H9 (cell line): ENCODE data around the gene FGF21. TPM values are rescaled to one million over a fixed set of nuclear protein-coding genes. Genes with fewer than 3 reads are reported as not detected.

Experiments used
- DNase-seq: peaks from one replicate; pipeline ENCODE4 v3.0.0-alpha.2; 2017
- H2AFZ ChIP-seq: one replicate; pipeline ENCODE4 v1.6.1; 2013; ENCODE audit warnings: mild to moderate bottlenecking, low read length, control low read depth, moderate library complexity
- H2AK5ac ChIP-seq: 2 replicates; pipeline ENCODE4 v1.6.1; 2013; ENCODE audit warnings: low read length, control low read depth, mixed read lengths; ENCODE audit not compliant: insufficient read length
- H2BK120ac ChIP-seq: one replicate; pipeline ENCODE4 v1.6.1; 2013; ENCODE audit warnings: low read depth, mild to moderate bottlenecking, low read length, control low read depth, inconsistent platforms; ENCODE audit not compliant: poor library complexity, severe bottlenecking
- H2BK12ac ChIP-seq: 2 replicates; pipeline ENCODE4 v1.6.1; 2013; ENCODE audit warnings: low read length, control low read depth, mixed read lengths, low read depth; ENCODE audit not compliant: insufficient read length
- H2BK15ac ChIP-seq: 2 replicates; pipeline ENCODE4 v1.6.1; 2013; ENCODE audit warnings: low read depth, low read length, control low read depth
- H2BK20ac ChIP-seq: one replicate; pipeline ENCODE4 v1.6.1; 2013; ENCODE audit warnings: low read depth, mild to moderate bottlenecking, low read length, control low read depth, inconsistent platforms; ENCODE audit not compliant: poor library complexity, severe bottlenecking
- H2BK5ac ChIP-seq: 2 replicates; pipeline ENCODE4 v1.6.1; 2013; ENCODE audit warnings: low read length, control low read depth, mixed read lengths; ENCODE audit not compliant: insufficient read length
- H3K14ac ChIP-seq: 2 replicates; pipeline ENCODE4 v1.6.1; 2013; ENCODE audit warnings: low read length, control low read depth; ENCODE audit not compliant: insufficient read depth
- H3K18ac ChIP-seq: 2 replicates; pipeline ENCODE4 v1.6.1; 2013; ENCODE audit warnings: low read depth, mild to moderate bottlenecking, mixed read lengths, low read length, control low read depth; ENCODE audit not compliant: insufficient read length
- H3K23ac ChIP-seq: 2 replicates; pipeline ENCODE4 v1.6.1; 2013; ENCODE audit warnings: low read length, control low read depth, mixed read lengths, low read depth; ENCODE audit not compliant: insufficient read length
- H3K23me2 ChIP-seq: 2 replicates; pipeline ENCODE4 v1.6.1; 2013; ENCODE audit warnings: low read depth, mild to moderate bottlenecking, mixed read lengths, low read length, control low read depth; ENCODE audit not compliant: insufficient read length, poor library complexity, severe bottlenecking
- H3K27ac ChIP-seq: 2 replicates; pipeline ENCODE4 v1.5.1; 2013; ENCODE audit warnings: low read length, control low read depth, mixed read lengths, low read depth; ENCODE audit not compliant: insufficient read length
- H3K27me3 ChIP-seq: 2 replicates; pipeline ENCODE4 v1.6.1; 2013; ENCODE audit warnings: low read length, control low read depth, inconsistent platforms; ENCODE audit not compliant: insufficient read depth
- H3K4ac ChIP-seq: 2 replicates; pipeline ENCODE4 v1.6.1; 2013; ENCODE audit warnings: low read depth, mild to moderate bottlenecking, control low read depth, inconsistent platforms, low read length, moderate library complexity
- H3K4me1 ChIP-seq: 2 replicates; pipeline ENCODE4 v1.6.1; 2013; ENCODE audit warnings: low read length, control low read depth, inconsistent platforms; ENCODE audit not compliant: insufficient read depth
- H3K4me2 ChIP-seq: 2 replicates; pipeline ENCODE4 v1.6.1; 2013; ENCODE audit warnings: low read length, control low read depth, mixed read lengths; ENCODE audit not compliant: insufficient read length, insufficient read depth
- H3K56ac ChIP-seq: 2 replicates; pipeline ENCODE4 v1.6.1; 2013; ENCODE audit warnings: low read depth, mild to moderate bottlenecking, mixed read lengths, low read length, control low read depth; ENCODE audit not compliant: insufficient read length
- H3K79me1 ChIP-seq: 2 replicates; pipeline ENCODE4 v1.6.1; 2013; ENCODE audit warnings: low read depth, mild to moderate bottlenecking, moderate library complexity, low read length, control low read depth, inconsistent platforms; ENCODE audit not compliant: insufficient read depth, poor library complexity, severe bottlenecking
- H3K79me2 ChIP-seq: 2 replicates; pipeline ENCODE4 v1.6.1; 2013; ENCODE audit warnings: low read length, control low read depth, inconsistent platforms; ENCODE audit not compliant: insufficient read depth
- H3K9ac ChIP-seq: 2 replicates; pipeline ENCODE4 v1.6.1; 2013; ENCODE audit warnings: low read length, control low read depth, mixed read lengths; ENCODE audit not compliant: insufficient read length; ENCODE audit errors: extremely low read depth
- H3K9me3 ChIP-seq: one replicate; pipeline ENCODE4 v1.6.1; 2013; ENCODE audit warnings: low read depth, low read length, inconsistent platforms; ENCODE audit not compliant: control insufficient read depth
- H3T11ph ChIP-seq: one replicate; pipeline ENCODE4 v1.6.1; 2013; ENCODE audit warnings: mild to moderate bottlenecking, low read length, control low read depth, inconsistent platforms
- H4K20me1 ChIP-seq: one replicate; pipeline ENCODE4 v1.6.1; 2013; ENCODE audit not compliant: control insufficient read depth, insufficient read length, insufficient read depth
- H4K5ac ChIP-seq: 2 replicates; pipeline ENCODE4 v1.6.1; 2013; ENCODE audit warnings: low read depth, mild to moderate bottlenecking, mixed read lengths, low read length, control low read depth; ENCODE audit not compliant: insufficient read length
- H4K8ac ChIP-seq: replicated peaks from 2 replicates; pipeline ENCODE4 v1.6.1; 2013; ENCODE audit warnings: low read length, control low read depth, mixed read lengths, low read depth; ENCODE audit not compliant: insufficient read length
- H4K91ac ChIP-seq: 2 replicates; pipeline ENCODE4 v1.6.1; 2013; ENCODE audit warnings: low read depth, mild to moderate bottlenecking, moderate library complexity, mixed read lengths, low read length, control low read depth; ENCODE audit not compliant: insufficient read length
- H3K27ac Mint-ChIP-seq, 3 experiments: 2 replicates in 2 of 3; 3 replicates in 1 of 3; pipeline ENCODE4 v1.8.0; 2020 to 2021; ENCODE audit warnings: mixed read lengths in 3 of 3, mild to moderate bottlenecking in 1 of 3, moderate library complexity in 1 of 3
- H3K27me3 Mint-ChIP-seq: 2 replicates; pipeline ENCODE4 v1.8.0; 2021; ENCODE audit warnings: low read depth, mild to moderate bottlenecking, moderate library complexity, mixed read lengths
- H3K36me3 Mint-ChIP-seq, 3 experiments: 2 replicates in 2 of 3; 3 replicates in 1 of 3; pipeline ENCODE4 v1.8.0; 2020 to 2021; ENCODE audit warnings: low read depth in 3 of 3, mixed read lengths in 3 of 3; ENCODE audit not compliant: insufficient read depth in 1 of 3
- H3K4me1 Mint-ChIP-seq, 2 experiments: 2 replicates each; pipeline ENCODE4 v1.8.0; 2020; ENCODE audit warnings: mixed read lengths in 2 of 2
- H3K4me3 Mint-ChIP-seq, 2 experiments: 2 replicates in 1 of 2; 3 replicates in 1 of 2; pipeline ENCODE4 v1.8.0; 2020 to 2021; ENCODE audit warnings: mild to moderate bottlenecking in 2 of 2, mixed read lengths in 2 of 2, moderate library complexity in 1 of 2
- H3K9me3 Mint-ChIP-seq, 2 experiments: 2 replicates in 1 of 2; 3 replicates in 1 of 2; pipeline ENCODE4 v1.8.0; 2020; ENCODE audit warnings: mild to moderate bottlenecking in 2 of 2, mixed read lengths in 2 of 2, moderate library complexity in 1 of 2
- WGBS: extraction: QIAGEN DNeasy Blood & Tissue Kit; methylation state at CpG from one replicate; pipeline ENCODE4 v1.1.7; 2013; ENCODE audit warnings: missing lambda C conversion rate, low lambda C conversion rate, mixed read lengths; ENCODE audit not compliant: insufficient read length; ENCODE audit errors: extremely low coverage; 5-methylcytosine and 5-hydroxymethylcytosine counted together
- total RNA-seq: library from RNA; stranded (reverse); gene quantifications from 2 replicates; pipeline ENCODE4 v1.2.1, GENCODE V29; 2021
- TF ChIP-seq, protein P1 (sequence below): fragments of 200-600 bp; sonication (generic); conservative IDR thresholded peaks from 3 replicates; pipeline ENCODE4 v1.8.0; 2021; ENCODE audit warnings: antibody characterized with exemption, mild to moderate bottlenecking

Gene FGF21
- total RNA-seq, 1 experiment from 2014 or later, result 0.90 TPM

DNA sequence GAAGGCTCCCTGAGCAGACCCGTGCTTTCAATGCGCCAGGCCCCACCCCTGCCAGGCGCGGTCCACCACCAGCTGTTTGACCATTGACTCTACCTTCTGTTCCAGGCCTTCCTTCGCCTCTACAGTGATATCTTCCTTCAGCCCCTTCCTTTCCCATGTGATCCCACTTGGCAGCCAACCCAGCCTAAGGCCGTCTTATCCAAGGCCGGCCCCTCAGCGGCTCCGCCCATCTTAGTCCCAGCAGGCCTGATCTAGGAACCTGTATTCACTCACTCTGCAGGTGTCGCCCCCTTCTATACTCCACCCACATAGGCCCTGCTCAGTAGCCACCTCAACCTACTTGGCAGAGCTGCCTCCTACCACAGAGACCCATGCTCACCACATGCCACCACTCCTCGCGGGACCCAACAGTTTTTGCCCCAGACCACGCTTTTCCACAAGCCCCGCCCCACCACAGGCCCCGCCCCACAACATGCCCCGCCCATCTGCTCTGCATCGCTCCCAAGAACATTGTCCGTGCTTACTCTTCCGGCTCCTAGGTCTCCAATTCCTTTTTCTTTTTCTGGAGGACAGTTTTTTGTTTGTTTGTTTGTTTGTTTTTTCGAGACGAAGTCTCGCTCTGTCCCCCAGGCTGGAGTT, 17.8 kb upstream of the FGF21 start:
- Histone ChIP-seq H3K27ac (no peak overlapping the region), H2BK12ac (no peak overlapping the region), H3K79me2 (no peaks in the 10 kb centered on the region), H2AK5ac (no peak overlapping the region), H2BK20ac (no peak overlapping the region), H3K4me2 (peak overlapping the region; percentile 3), H3K4ac (no peak overlapping the region), H3K9me3 (no peaks in the 10 kb centered on the region), H2AFZ (no peak overlapping the region), H3K27me3 (no peaks in the 10 kb centered on the region; the same call in 1 of the 2 replicates), H2BK120ac (no peak overlapping the region), H4K91ac (no peak overlapping the region), H3T11ph (no peak overlapping the region), H3K23ac (no peak overlapping the region), H3K23me2 (peaks cover 9% of the 10 kb centered on the region), H3K79me1 (no peaks in the 10 kb centered on the region), H2BK15ac (no peak overlapping the region), H3K14ac (no peak overlapping the region), H3K56ac (no peak overlapping the region), H4K8ac (no peak overlapping the region), H3K4me1 (no peaks in the 10 kb centered on the region; the same call in 1 of the 2 replicates), H4K20me1 (no peaks in the 10 kb centered on the region), H4K5ac (no peak overlapping the region), H3K18ac (no peak overlapping the region), H2BK5ac (no peak overlapping the region), H3K9ac (no peak overlapping the region)
- Mint-ChIP-seq H3K9me3 (no peaks in the 10 kb centered on the region), H3K36me3 (peaks cover 2 to 4% (median 3%) of the 10 kb centered on the region in 3 experiments; a peak in 3 of 7 replicates), H3K27ac (peak overlapping the region; percentile 70 to 96 (median 90); a peak in 5 of 7 replicates), H3K4me1 (peaks cover 23 to 51% of the 10 kb centered on the region in 2 experiments), H3K27me3 (peaks cover 20% of the 10 kb centered on the region), H3K4me3 (peak overlapping the region in 1 of 2 experiments; percentile 80)
- no CpG with 5 or more reads among the region's 22 CpGs for WGBS
- TF ChIP-seq, protein P1, sequence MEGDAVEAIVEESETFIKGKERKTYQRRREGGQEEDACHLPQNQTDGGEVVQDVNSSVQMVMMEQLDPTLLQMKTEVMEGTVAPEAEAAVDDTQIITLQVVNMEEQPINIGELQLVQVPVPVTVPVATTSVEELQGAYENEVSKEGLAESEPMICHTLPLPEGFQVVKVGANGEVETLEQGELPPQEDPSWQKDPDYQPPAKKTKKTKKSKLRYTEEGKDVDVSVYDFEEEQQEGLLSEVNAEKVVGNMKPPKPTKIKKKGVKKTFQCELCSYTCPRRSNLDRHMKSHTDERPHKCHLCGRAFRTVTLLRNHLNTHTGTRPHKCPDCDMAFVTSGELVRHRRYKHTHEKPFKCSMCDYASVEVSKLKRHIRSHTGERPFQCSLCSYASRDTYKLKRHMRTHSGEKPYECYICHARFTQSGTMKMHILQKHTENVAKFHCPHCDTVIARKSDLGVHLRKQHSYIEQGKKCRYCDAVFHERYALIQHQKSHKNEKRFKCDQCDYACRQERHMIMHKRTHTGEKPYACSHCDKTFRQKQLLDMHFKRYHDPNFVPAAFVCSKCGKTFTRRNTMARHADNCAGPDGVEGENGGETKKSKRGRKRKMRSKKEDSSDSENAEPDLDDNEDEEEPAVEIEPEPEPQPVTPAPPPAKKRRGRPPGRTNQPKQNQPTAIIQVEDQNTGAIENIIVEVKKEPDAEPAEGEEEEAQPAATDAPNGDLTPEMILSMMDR, result no peak
- DNase-seq, result peak; percentile 95
